CD4-positive, alpha-beta T cell treated with Interleukin-2 at 100 ng/mL for 4 hours (primary cell): Measurements from ENCODE around the gene TRIM7.

Experiments
- DNase-seq: peaks from one replicate; pipeline ENCODE4 v3.0.0-alpha.2; 2020; ENCODE audit warnings: low spot score

TRIM7 gene

DNA sequence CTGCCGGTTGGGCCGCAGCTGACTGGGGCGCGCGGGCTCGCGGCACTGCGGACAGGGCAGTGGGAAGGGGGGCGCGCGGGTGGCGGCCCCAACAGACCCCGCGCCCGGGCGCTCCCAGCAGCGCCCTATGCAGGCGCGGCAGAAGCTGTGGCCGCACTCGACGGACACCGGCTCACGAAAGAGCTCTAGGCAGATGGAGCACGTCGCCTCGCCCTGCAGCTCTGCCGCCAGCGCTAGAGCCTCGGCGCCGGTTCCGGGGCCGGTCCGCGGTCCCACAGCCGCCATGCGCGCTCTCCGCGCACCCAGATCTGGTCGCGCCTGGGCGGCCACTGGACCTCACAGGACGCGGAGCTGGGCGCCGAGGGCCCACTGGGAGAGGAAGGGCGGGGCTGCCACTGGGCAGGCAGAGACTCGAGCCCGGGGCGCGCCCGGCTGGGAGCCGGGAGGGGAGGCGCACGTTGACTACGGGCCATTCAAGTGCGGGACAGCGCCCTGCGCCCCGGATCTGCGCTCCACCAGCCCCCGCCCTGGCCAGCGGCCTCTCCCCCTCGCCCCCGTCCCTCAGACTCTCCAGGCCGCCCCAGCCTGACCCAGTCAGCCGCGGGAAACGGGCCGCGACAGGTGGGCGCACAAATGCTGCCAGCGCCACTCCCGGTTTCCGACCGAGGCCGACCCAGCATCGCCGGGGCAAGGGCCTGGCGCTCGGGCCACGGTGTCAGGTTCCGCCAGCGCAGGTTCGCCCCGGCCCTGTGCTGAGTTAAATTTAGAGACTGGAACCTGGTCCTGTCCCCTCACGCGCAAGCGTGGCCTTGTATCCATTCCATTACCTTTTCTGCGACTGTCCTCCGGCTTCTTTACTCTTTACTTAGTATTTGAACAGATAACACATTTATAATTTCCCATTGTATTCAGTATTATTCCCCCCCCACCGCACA lies at the start of gene TRIM7:
TRIM7 (minus strand) TSS at position 371 of the 935 bp plus-strand sequence; CDS start at position 285, 86 bp downstream.
- no peak for DNase-seq

DNA sequence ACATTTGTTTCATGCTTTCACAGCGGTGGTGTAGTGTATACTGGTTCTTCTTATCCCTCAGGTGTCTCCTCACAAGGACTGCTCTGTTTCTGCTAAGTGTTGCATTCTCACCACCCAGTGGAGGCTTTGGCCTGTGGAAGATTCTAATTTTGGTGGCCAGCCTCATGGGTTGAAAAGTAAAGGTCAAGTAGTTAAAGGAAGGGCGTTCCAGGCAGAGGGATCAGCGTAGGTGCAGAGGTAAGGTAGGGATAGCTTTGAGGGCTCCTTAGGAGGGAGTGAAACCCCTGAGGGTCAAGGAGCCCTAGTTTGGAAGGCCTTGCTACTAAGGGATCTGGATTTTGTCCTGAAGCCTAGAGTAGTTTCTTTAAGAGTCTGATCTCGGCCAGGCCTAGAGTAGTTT lies 43.3 kb upstream of the TRIM7 start:
- DNase-seq, result no peak

DNA sequence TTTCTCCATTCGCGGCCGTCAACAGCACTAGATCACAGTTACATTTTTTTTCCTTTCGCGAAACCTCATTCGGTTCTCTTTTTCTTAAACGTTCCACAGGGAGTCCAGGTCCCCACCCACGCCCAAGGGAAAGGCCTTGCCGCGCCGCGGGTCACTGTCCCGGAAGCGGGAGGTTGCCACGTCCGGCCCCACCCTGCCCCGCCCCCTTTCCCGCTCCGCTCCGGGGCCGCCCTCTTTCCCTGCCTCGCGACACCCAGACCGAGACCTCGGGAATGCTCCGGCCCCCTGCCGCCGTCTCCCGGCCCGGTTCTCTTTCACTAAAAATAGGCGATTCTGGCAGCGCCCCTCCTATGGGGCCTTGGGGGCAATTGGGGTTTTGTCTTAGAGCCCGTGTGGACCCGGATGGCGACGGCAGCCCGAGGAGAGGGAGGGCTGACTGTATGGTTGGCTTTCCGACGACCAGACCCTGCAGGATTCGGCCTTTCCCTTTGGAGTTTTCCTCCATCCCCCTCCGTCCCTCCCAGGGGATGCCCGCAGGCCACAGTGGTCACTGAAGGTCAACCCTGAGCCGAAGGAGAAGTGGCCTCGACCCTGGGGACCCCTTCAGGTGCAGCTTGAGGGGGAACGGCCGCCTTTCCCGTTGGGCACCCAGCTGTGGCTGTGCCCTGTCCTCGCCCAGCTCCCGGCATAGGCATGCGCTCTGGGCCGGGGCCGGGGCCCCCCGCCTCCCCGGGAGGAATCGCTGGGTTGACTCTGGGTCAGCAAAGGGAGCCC lies 41.5 kb upstream of the TRIM7 start:
- DNase-seq, result peak; percentile 69

DNA sequence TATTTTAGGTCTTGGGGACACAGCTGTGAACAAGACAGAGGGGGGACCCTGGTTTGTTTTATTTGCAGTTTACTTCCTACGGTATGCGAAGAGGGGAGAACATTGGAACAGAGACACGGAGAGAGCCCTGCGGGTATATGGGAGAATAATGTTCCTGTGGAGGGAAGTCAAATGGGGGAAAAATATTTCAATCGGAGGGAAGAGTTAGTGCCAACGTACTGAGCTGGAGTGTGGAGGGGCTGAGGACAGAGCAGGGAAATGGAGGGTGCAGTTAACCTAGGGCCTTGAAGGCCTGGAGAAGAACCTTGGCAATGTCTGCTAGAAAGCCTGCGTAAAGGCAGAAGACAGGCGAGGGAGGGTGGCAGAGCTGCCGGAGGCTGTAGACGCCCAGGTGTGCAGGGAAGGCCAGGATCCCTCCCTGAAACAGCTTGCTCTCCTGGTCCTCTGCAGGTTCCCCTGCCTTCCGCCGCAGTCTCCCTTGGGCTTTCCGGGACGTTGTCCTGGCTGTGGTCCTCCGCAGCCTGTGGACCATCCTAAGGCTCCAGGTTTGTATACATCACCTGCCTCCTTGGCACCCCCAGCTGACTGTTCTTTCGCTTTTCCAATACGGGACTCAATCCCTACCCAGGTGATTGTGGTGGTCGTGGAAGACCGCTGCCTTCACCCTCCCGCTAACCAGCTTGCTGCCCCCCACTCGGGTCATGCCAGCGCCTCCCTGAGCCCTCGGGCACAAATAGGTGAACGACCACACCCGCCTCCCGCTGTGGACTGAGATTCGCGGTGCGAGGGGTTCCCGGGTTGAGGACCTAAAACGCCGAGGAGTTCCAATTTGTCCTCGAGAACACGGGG lies 40.7 kb upstream of the TRIM7 start:
- DNase-seq, result no peak

DNA sequence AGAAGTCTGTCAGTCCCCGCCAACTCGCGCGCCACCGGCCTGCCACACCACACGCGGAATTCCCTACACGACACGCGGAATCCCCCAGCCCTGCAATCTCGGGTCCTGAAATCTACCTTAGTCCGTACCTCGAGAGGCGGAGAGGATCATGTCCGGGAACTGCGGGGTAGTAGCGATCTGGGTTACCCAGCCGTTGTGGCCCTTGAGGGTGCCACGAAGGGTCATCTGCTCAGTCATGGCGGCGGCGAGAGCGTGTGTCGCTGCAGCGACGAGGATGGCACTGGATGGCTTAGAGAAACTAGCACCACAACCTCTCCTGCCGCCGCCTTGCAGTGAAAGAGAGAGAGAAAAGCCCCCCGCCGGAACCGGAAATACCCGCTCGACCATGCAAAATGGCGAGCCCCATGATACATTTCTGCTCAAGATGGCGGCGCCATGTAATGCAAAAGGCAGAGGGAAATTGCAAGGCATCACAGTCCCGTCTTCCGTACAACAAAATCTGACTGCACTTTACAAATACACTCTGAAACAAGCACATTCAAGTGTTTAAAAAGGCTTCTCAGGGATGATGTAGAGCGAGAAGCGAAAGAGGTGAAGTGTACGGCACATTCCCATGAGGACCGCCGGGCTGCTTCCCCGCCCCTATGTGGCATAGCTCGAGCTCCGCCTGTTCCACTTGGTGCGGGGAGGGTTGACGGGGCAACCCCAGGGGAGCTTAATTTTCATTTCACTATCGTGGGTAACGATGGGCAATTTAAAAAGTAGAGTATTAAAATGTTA lies 38.8 kb upstream of the TRIM7 start, which contains the start of gene RACK1:
RACK1 (minus strand) TSS at position 343 of the 780 bp plus-strand sequence; CDS start at position 237, 106 bp downstream.
- DNase-seq, result peak; percentile 89

DNA sequence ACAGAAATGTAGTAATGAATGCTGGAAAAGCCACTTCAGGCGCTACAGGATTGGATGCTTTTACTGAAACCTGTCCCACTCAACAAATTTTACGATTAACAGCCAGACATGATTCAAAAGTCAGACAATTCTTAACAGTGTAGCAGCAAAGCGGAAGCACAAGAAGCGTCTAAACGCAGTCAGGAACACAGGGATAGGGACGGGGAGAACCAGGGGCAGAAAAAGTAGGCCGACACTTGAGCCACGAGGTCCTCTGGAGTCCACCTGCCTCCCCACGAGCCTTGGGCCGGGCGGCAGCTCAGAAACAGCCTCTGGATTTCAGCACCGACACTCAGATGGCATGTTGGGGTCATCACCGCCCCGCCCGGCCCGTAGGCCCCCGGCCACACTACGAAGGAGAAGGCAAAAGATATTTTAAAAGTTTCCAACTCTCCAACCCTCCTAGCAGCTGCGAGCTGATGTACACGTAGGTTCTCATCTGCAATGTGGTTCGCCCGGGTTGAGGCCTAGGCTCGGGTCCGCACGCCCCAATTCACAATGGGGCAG lies 38.1 kb upstream of the TRIM7 start:
- DNase-seq, result no peak

DNA sequence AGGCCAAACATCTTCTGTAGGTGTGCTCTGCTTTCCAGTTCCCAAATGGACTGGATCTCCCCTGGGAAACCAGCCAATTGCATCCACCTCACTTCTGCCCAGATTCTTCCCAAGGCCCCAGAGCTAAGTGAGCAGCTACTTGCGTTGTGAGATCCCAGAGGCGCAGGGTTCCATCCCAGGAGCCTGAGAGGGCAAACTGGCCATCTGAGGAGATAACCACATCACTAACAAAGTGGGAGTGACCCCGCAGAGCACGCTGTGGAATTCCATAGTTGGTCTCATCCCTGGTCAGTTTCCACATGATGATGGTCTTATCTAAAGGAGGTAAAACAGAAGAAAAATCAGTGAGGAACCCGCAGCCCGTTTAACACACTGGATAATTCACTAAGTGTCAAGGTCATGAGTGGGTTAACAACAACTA lies 37.0 kb upstream of the TRIM7 start:
- no peak for DNase-seq

DNA sequence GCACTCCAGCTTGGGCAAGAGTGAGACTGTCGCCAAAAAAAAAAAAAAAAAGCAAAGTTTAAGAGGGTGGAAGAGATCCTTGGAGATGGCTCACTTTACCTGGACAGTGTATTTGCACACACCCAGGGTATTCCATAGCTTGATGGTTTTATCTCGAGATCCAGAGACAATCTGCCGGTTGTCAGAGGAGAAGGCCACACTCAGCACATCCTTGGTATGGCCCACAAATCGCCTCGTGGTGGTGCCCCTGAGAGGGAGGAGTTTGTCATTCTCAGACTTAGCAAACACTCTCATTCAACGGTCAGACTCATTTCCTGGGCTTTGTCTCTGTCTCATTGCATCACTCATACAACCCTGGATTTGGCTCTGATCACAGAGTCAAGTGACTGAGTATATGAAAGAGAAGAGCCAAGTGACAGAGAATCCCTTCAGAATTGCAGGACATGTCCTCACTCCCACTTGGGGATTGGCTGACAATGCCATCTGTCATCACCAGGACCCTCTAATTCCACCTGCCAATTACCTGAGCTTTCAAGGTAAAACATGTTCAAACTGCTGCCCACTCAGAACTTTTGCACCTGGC lies 36.5 kb upstream of the TRIM7 start:
- peak; percentile 64 for DNase-seq

DNA sequence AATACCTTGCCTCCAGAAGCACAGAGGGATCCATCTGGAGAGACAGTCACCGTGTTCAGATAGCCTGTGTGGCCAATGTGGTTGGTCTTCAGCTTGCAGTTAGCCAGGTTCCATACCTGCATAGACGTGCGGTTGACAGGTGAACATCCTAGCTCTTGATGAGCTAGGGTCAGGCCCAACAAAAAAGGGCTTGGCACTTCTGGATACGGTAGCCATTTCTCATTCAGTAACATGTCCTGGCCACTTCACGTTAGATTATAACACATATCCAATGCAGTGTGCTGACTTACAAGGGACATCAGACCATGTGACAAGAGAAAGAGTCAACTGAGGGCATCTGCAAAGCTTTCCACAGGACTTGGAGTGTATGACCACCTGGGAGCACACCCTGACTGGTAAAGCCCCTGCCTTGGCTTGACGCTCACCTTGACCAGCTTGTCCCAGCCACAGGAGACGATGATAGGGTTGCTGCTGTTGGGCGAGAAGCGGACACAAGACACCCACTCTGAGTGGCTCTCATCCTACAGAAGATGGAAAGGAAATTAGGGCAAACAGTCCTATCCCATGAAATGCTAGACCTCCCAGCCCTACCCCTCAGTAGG lies 34.2 kb upstream of the TRIM7 start:
- no peak for DNase-seq

DNA sequence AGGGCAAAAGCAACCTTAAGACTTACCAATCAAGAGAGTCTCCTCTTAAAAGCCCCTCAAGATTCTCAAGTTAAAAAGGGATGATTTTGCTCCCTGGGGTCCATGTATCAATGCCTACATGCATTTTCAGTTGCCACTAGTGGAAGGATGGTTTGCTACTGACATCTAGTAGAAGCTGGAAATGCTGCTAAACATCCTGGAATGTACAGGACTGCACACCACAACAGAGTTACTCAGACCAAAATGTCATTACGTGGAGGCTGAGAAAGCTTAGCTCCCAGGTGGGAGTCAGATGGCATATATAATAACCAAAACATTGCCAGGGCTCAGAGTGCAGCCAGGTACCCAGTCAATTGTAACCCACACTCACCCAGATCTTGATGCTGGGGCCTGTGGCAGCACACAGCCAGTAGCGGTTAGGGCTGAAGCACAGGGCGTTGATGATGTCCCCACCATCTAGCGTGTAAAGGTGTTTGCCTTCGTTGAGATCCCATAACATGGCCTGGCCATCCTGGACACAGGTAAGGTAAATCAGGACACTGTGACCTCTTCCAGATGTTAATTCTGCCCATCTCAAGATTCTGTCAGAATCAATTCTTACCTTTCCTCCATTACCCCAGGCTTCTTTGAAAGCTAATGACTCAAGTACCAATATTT lies 32.9 kb upstream of the TRIM7 start:
- DNase-seq, result no peak

DNA sequence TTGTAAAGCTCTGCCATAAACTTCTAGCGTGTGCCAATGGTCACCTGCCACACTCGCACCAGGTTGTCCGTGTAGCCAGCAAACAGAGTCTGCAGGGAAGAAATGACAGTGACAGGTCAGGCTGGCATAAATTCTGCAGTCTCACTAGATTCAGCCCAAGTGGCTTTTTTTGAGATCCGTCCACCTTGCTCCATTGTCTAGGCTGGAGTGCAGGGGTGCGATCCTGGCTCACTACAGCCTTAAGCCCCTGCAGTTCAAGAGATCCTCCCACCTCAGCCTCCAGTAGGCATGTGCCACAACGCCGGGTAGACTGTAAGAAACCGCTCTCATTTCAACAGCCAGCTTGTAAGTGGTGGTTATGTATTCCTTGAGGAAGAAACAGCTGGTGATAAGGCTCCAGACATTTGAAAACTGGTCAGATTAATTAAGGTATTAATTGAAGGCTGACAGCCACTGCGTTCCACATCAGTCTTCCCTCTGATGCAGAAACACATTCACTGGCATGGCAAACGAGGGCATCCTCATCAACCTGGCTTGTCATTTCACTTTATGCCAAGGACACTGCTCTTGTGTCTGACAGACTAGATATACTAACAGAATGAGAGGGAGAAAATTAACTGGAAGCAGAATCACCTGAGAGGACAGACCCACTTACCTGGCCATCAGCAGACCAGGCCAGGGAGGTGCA lies 32.1 kb upstream of the TRIM7 start:
- DNase-seq, result no peak

DNA sequence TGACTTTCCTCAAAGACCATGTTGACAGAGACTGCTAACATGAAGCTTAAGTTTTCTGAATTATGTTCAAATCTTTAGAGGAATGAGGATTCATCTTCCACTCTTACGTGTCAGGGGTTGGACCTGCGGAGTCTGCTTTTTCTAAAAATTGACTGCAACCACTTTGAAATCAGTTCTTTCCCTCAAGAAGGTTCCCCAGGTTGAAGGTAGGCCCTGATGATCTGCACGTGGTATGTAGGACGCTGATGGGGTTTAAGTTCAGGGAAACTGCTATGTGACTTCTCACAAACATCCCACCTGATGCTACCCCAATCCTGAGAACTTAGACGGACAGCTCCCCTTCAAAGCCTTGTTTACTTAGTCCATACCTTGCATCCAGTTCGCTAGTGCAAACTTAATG lies 31.5 kb upstream of the TRIM7 start:
- DNase-seq, result no peak

DNA sequence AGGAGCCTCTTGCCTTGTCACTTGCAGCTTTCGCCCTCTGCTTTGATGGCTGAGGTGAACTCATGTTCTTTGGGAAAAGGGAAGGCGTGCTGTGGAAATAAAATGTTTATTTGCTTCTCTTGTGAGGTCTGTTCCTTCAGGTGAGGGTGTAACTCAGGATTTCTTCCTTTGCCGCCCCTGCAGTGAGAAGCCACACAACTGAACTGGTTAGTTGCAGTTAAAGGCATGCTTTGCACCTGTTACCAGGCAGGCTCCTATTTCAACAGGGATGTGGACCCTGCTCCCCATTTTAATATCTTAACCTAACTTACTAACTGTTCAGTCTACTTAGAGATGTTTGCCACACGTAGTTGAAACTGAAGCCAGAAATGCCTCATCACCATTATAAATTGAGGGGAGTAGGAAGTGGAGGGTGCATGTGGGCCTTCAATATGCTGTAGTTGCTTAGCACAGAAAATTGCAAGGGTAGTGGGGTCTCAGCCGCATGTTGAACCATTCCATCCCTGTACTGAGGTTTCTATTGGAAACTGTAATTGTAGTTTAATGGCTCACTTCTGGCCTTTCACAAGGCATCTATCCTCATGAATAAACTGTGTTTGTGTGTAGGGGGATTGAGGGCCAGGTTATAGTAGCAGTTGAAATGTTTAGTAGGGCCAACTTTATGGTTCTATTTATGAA lies 30.8 kb upstream of the TRIM7 start:
- DNase-seq, result no peak

DNA sequence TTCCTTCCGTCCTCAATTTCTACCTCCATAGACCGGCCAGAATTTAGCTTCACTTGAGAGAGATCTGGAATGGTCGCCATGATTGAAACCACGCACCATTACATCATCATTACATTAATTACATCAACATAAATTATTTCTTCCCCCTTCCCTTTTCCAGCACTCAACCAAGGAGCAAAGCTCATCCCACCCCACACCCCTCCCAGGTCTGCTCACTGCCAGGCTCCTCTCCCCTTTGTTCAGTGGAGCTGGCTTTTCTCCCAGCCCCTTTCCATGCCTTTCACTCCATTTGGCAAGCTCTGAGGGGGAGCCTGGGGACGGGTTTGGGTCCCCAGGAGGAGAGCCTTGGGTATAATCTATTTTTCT lies 30.3 kb upstream of the TRIM7 start:
- DNase-seq, result no peak

DNA sequence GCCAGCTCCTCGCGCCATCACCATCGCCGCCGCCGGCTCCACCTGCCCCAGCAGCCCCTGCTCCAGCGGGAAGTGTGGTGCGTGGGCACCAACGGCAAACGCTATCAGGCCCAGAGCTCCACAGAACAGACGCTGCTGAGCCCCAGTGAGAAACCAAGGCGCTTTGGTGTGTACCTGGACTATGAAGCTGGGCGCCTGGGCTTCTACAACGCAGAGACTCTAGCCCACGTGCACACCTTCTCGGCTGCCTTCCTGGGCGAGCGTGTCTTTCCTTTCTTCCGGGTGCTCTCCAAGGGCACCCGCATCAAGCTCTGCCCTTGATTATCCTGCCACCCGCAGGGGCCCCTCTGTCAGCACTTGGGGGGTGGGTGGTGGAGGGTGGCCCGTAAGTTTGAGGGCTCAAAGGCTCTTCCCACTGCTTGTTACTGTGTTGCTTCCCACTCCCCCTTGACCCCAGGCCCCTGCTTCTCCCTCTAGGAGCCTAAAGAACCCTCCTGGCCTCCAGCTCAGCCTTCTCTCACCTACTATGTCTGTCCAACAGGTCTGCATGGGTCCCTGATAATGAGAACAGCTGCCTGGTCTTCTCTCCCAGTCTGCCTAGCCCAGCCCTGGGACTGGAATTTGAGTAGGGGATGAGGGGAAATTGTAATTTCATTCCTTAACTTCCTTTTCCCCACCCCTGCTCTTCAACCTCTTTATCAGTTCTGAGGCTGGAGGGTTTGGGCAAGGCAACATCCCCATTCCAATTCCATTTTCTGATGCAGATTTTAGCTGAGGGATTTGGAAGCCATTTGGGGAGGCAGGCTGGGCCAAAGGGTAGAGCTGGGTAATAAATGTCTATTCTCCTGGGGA lies 29.7 kb upstream of the TRIM7 start:
- no peak for DNase-seq

DNA sequence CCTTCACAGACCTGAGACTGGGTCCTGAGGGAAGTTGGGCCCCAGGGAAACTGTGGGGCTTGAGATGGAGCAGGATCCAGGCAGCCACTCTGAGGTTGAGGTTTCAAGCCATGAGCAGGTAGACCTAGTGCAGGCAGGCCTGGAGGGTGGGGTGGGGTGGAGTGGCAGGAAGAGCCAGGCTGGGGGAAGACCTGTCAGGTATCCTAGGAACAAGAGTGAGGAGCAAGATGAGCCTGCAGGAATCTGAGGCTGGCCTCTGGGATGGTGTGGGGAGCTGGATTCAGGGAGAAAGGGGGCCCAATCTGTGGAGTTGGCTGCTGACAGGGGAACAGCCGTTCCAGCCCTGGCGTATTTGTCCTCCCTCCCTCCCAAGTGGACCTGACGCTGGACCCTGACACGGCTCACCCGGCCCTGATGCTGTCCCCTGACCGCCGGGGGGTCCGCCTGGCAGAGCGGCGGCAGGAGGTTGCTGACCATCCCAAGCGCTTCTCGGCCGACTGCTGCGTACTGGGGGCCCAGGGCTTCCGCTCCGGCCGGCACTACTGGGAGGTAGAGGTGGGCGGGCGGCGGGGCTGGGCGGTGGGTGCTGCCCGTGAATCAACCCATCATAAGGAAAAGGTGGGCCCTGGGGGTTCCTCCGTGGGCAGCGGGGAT lies 28.9 kb upstream of the TRIM7 start:
- DNase-seq, result no peak
